ENCODE measurements around the gene IL18. TPM values are rescaled to one million over a fixed set of nuclear protein-coding genes. Genes with fewer than 3 reads are reported as not detected.

IL18 gene
- total RNA-seq = 8.4 and 15.5 TPM in 2 replicates

- no peak for TF ChIP-seq CTCF (IDR thresholded peaks at IDR 0.05; ENCODE audit: insufficient read depth, low read length, poor library complexity, severe bottlenecking)
- DNase-seq (ENCODE audit: low read depth) = no peak
- no peaks in the 10 kb centered on the region for H3K36me3 ChIP-seq (ENCODE audit: control insufficient read depth, insufficient read depth, low read length)
- no peaks in the 10 kb centered on the region for H3K27me3 ChIP-seq (ENCODE audit: control insufficient read depth, insufficient read depth, low read length)
- peak within 1 kb of the TSS; percentile 11 for H3K4me3 ChIP-seq (ENCODE audit: low read depth, low read length)
These were observed at the start of gene IL18 for GRCh38 chr11:112163875-112164685. IL18 (minus strand) TSS chr11:112164094; CDS start chr11:112155053, 9,041 bp downstream.

- no peak for TF ChIP-seq CTCF (IDR thresholded peaks at IDR 0.05; ENCODE audit: insufficient read depth, low read length, poor library complexity, severe bottlenecking)
- DNase-seq (ENCODE audit: low read depth) = no peak
These were observed 48.8 kb upstream of the IL18 start for GRCh38 chr11:112212710-112213109.

GRCh38 chr11:112212290-112212689 lies 48.4 kb upstream of the IL18 start:
- no peak for TF ChIP-seq CTCF (IDR thresholded peaks at IDR 0.05; ENCODE audit: insufficient read depth, low read length, poor library complexity, severe bottlenecking)
- Histone ChIP-seq H3K27me3 (ENCODE audit: control insufficient read depth, insufficient read depth, low read length) (no peaks in the 10 kb centered on the region), H3K36me3 (ENCODE audit: control insufficient read depth, insufficient read depth, low read length) (no peaks in the 10 kb centered on the region), H3K4me3 (ENCODE audit: low read depth, low read length) (no peak overlapping the region)
- no peak for DNase-seq (ENCODE audit: low read depth)

More at GRCh38 chr11:112212710-112213109, 48.8 kb upstream of the IL18 start:
- H3K36me3 ChIP-seq (ENCODE audit: control insufficient read depth, insufficient read depth, low read length) = no peaks in the 10 kb centered on the region
- no peak overlapping the region for H3K4me3 ChIP-seq (ENCODE audit: low read depth, low read length)
- H3K27me3 ChIP-seq (ENCODE audit: control insufficient read depth, insufficient read depth, low read length) = no peaks in the 10 kb centered on the region

GRCh38 chr11:112211536-112211935 lies 47.6 kb upstream of the IL18 start:
- no peak for TF ChIP-seq CTCF (IDR thresholded peaks at IDR 0.05; ENCODE audit: insufficient read depth, low read length, poor library complexity, severe bottlenecking)
- no peaks in the 10 kb centered on the region for H3K36me3 ChIP-seq (ENCODE audit: control insufficient read depth, insufficient read depth, low read length)
- no peak for DNase-seq (ENCODE audit: low read depth)
- no peak overlapping the region for H3K4me3 ChIP-seq (ENCODE audit: low read depth, low read length)
- no peaks in the 10 kb centered on the region for H3K27me3 ChIP-seq (ENCODE audit: control insufficient read depth, insufficient read depth, low read length)

GRCh38 chr11:112210890-112211289 lies 47.0 kb upstream of the IL18 start:
- Histone ChIP-seq H3K27me3 (ENCODE audit: control insufficient read depth, insufficient read depth, low read length) (no peaks in the 10 kb centered on the region), H3K4me3 (ENCODE audit: low read depth, low read length) (no peak overlapping the region), H3K36me3 (ENCODE audit: control insufficient read depth, insufficient read depth, low read length) (no peaks in the 10 kb centered on the region)
- TF ChIP-seq CTCF (IDR thresholded peaks at IDR 0.05; ENCODE audit: insufficient read depth, low read length, poor library complexity, severe bottlenecking) = no peak
- no peak for DNase-seq (ENCODE audit: low read depth)

GRCh38 chr11:112206071-112206470 lies 42.2 kb upstream of the IL18 start:
- Histone ChIP-seq H3K36me3 (ENCODE audit: control insufficient read depth, insufficient read depth, low read length) (no peaks in the 10 kb centered on the region), H3K27me3 (ENCODE audit: control insufficient read depth, insufficient read depth, low read length) (no peaks in the 10 kb centered on the region), H3K4me3 (ENCODE audit: low read depth, low read length) (no peak overlapping the region)
- no peak for TF ChIP-seq CTCF (IDR thresholded peaks at IDR 0.05; ENCODE audit: insufficient read depth, low read length, poor library complexity, severe bottlenecking)
- DNase-seq (ENCODE audit: low read depth) = no peak

Measured in kidney epithelial cell (primary cell).